ENCODE results near the gene C1GALT1C1. TPM values are rescaled to one million over a fixed set of nuclear protein-coding genes. Genes with fewer than 3 reads are reported as not detected.

C1GALT1C1 gene
- total RNA-seq, 1 experiment from 2014 or later, result 15.4 TPM

- H3K9me2 ChIP-seq (ENCODE audit: insufficient read depth), result no peaks in the 10 kb centered on the region
- CTCF ChIA-PET, result no interaction called here
- RAD21 ChIA-PET (ENCODE audit: low non-redundant PET in 1 of 2, low total read pairs in 2 of 2, uncharacterized antibody in 2 of 2, unreplicated experiment in 2 of 2), result no interaction called here
- H2AFZ ChIP-seq (ENCODE audit: low read depth, low read length, poor library complexity, severe bottlenecking), result no peak overlapping the region
- H3K27ac ChIP-seq (ENCODE audit: low read depth, low read length), result no peak overlapping the region
- TF ChIP-seq ZNF274 (IDR thresholded peaks at IDR 0.05; ENCODE audit: low read depth, low read length) (no peak), EGR1 (IDR thresholded peaks at IDR 0.05; ENCODE audit: low read depth) (no peak), POLR2A (IDR thresholded peaks at IDR 0.05; ENCODE audit: borderline replicate concordance, extremely low read depth, insufficient read depth, insufficient read length) (no peak)
- no peaks in the 10 kb centered on the region for H3K27me3 ChIP-seq (ENCODE audit: insufficient read depth, low read length)
- H3K9me3 ChIP-seq (ENCODE audit: control insufficient read depth in 1 of 2, insufficient read depth in 1 of 2, low read depth in 1 of 2, low read length in 2 of 2), result no peaks in the 10 kb centered on the region
- intact Hi-C loops (cut with micrococcal nuclease), result no loop called here
- no peak for DNase-seq (ENCODE audit: low read depth, low spot score)
- POLR2A ChIA-PET, result no interaction called here
- no peaks in the 10 kb centered on the region for H3K4me1 ChIP-seq (ENCODE audit: control insufficient read depth in 1 of 2, insufficient read depth in 2 of 2, low read length in 2 of 2)
- H4K20me1 ChIP-seq (ENCODE audit: insufficient read depth), result no peaks in the 10 kb centered on the region; the same call in 1 of the 2 replicates
- ATAC-seq, result no peak
- no TSS peak for BruUV-seq (replicated peaks)
- H3K79me2 ChIP-seq (ENCODE audit: insufficient read depth, low read length), result peaks cover 10% of the 10 kb centered on the region; the same call in 1 of the 2 replicates
- no peak overlapping the region for H3K4me3 ChIP-seq (replicated peaks in 1 of 2; ENCODE audit: low read depth in 1 of 2, low read length in 2 of 2)
- H3K36me3 ChIP-seq (ENCODE audit: control insufficient read depth in 1 of 2, insufficient read depth in 2 of 2, low read length in 2 of 2), result peaks cover 0 to 10% of the 10 kb centered on the region in 2 experiments; a peak in 3 of 4 replicates
- H3K9ac ChIP-seq (ENCODE audit: low read length), result no peak overlapping the region
- H3K4me2 ChIP-seq (ENCODE audit: low read length), result no peak overlapping the region
Measured at GRCh38 chrX:120612086-120612485, 17.8 kb downstream of the C1GALT1C1 start.

- H3K27ac ChIP-seq (ENCODE audit: low read depth, low read length), result peak overlapping the region; percentile 84
- DNase-seq (ENCODE audit: low read depth, low spot score), result no peak
- no peaks in the 10 kb centered on the region for H3K9me3 ChIP-seq (ENCODE audit: control insufficient read depth in 1 of 2, insufficient read depth in 1 of 2, low read depth in 1 of 2, low read length in 2 of 2)
- peak overlapping the region; percentile 76 for H3K4me2 ChIP-seq (ENCODE audit: low read length)
- intact Hi-C loops (cut with micrococcal nuclease), result no loop called here
- H2AFZ ChIP-seq (ENCODE audit: low read depth, low read length, poor library complexity, severe bottlenecking), result no peak overlapping the region
- H3K79me2 ChIP-seq (ENCODE audit: insufficient read depth, low read length), result peaks cover 40% of the 10 kb centered on the region
- no peaks in the 10 kb centered on the region for H4K20me1 ChIP-seq (ENCODE audit: insufficient read depth)
- peak; percentile 61 for ATAC-seq
- H3K9me2 ChIP-seq (ENCODE audit: insufficient read depth), result no peaks in the 10 kb centered on the region
- H3K36me3 ChIP-seq (ENCODE audit: control insufficient read depth in 1 of 2, insufficient read depth in 2 of 2, low read length in 2 of 2), result no peaks in the 10 kb centered on the region
- TF ChIP-seq FOSL1 (IDR thresholded peaks at IDR 0.05; ENCODE audit: low read depth) (no peak), POLR2AphosphoS5 (IDR thresholded peaks at IDR 0.05; ENCODE audit: low read depth, low read length) (no peak), ATF3 (IDR thresholded peaks at IDR 0.05) (no peak), ZBTB33 (IDR thresholded peaks at IDR 0.05; ENCODE audit: extremely low read depth, insufficient replicate concordance, low read length) (no peak), SIN3A (IDR thresholded peaks at IDR 0.05; ENCODE audit: low read depth) (no peak), YY1 (IDR thresholded peaks at IDR 0.05; ENCODE audit: extremely low read depth, insufficient replicate concordance, low read depth, low read length) (no peak), CBX3 (IDR thresholded peaks at IDR 0.05; ENCODE audit: low read depth) (no peak), CEBPB (IDR thresholded peaks at IDR 0.05; ENCODE audit: low read depth) (no peak), CTCF (IDR thresholded peaks at IDR 0.05 in 2 of 3, conservative IDR thresholded peaks at IDR 0.05 in 1 of 3; ENCODE audit: borderline replicate concordance in 1 of 3, insufficient read depth in 1 of 3, low read depth in 2 of 3, low read length in 2 of 3) (no peak), ZFX (IDR thresholded peaks at IDR 0.05) (no peak), SP1 (IDR thresholded peaks at IDR 0.05; ENCODE audit: low read depth) (no peak), TCF7L2 (IDR thresholded peaks at IDR 0.05; ENCODE audit: borderline replicate concordance, extremely low read depth, insufficient read depth, insufficient read length) (no peak), POLR2A (IDR thresholded peaks at IDR 0.05; ENCODE audit: borderline replicate concordance, extremely low read depth, insufficient read depth, insufficient read length) (no peak)
- POLR2A ChIA-PET, result interaction anchor here (0.7 to 1.3 kb wide), 3 partner anchors 43 to 54 kb away, joined by 3 to 15 read pairs (median 3); partner anchors contain the start of gene CUL4B
- TSS peak; percentile 77 for BruUV-seq (replicated peaks)
- CTCF ChIA-PET, result no interaction called here
- peak overlapping the region; percentile 76 for H3K9ac ChIP-seq (ENCODE audit: low read length)
- H3K4me3 ChIP-seq (replicated peaks in 1 of 2; ENCODE audit: low read depth in 1 of 2, low read length in 2 of 2), result peak overlapping the region; percentile 80 to 87
- RAD21 ChIA-PET (ENCODE audit: low non-redundant PET in 1 of 2, low total read pairs in 2 of 2, uncharacterized antibody in 2 of 2, unreplicated experiment in 2 of 2), result interaction anchor here in 1 of 2 experiments (1.3 kb wide), 1 partner anchor 43 kb away, joined by 3 read pairs; no protein-coding TSS in a partner anchor
- H3K27me3 ChIP-seq (ENCODE audit: insufficient read depth, low read length), result no peaks in the 10 kb centered on the region
- peaks cover 4 to 5% of the 10 kb centered on the region in 2 experiments; a peak in 2 of 4 replicates for H3K4me1 ChIP-seq (ENCODE audit: control insufficient read depth in 1 of 2, insufficient read depth in 2 of 2, low read length in 2 of 2)
Measured at GRCh38 chrX:120604361-120604782, 25.5 kb downstream of the C1GALT1C1 start.
